Prostate gland (tissue), 2 donors: ENCODE data around the gene CALCB.

Experiments
- POLR2A ChIP-seq: fragments of 450-650 bp; IDR thresholded peaks from one replicate; pipeline ENCODE4 v1.6.1; 2016; ENCODE audit warnings: antibody characterized with exemption, mild to moderate bottlenecking
- POLR2AphosphoS5 ChIP-seq: sonication (generic); formaldehyde crosslinking; IDR thresholded peaks from one replicate; pipeline ENCODE4 v1.6.1; 2017; ENCODE audit warnings: antibody characterized with exemption
- TF ChIP-seq, protein P1 (sequence below), 4 experiments: fragments of 200-600 bp in 2 of 4; fragments of 450-650 bp in 2 of 4; sonication (generic) in 2 of 4; IDR thresholded peaks; 1 replicate in 3 of 4; 2 replicates in 1 of 4; pipeline ENCODE4 v1.5.1; 2016 to 2019; ENCODE audit warnings: antibody characterized with exemption in 4 of 4, mild to moderate bottlenecking in 2 of 4, moderate library complexity in 2 of 4

- TF ChIP-seq, protein P1, sequence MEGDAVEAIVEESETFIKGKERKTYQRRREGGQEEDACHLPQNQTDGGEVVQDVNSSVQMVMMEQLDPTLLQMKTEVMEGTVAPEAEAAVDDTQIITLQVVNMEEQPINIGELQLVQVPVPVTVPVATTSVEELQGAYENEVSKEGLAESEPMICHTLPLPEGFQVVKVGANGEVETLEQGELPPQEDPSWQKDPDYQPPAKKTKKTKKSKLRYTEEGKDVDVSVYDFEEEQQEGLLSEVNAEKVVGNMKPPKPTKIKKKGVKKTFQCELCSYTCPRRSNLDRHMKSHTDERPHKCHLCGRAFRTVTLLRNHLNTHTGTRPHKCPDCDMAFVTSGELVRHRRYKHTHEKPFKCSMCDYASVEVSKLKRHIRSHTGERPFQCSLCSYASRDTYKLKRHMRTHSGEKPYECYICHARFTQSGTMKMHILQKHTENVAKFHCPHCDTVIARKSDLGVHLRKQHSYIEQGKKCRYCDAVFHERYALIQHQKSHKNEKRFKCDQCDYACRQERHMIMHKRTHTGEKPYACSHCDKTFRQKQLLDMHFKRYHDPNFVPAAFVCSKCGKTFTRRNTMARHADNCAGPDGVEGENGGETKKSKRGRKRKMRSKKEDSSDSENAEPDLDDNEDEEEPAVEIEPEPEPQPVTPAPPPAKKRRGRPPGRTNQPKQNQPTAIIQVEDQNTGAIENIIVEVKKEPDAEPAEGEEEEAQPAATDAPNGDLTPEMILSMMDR (IDR thresholded peaks at IDR 0.05), result no peak
- TF ChIP-seq POLR2AphosphoS5 (no peak), POLR2A (no peak)
Observed at GRCh38 chr11:15112131-15112541, 38.7 kb downstream of the CALCB start.
